Duodenal mucosa (tissue), 2 donors: ENCODE data around the gene HOXC10.

Experiments used
- H3K27ac ChIP-seq: one replicate; pipeline ENCODE4 v1.7.0; 2013; ENCODE audit warnings: low read depth, low read length
- H3K27me3 ChIP-seq, 2 donors: one replicate each; pipeline ENCODE4 v1.7.0; 2013; ENCODE audit warnings: low read length in 2 of 2, control low read depth in 1 of 2; ENCODE audit not compliant: insufficient read depth in 2 of 2, control insufficient read depth in 1 of 2
- H3K36me3 ChIP-seq, 2 donors: one replicate each; pipeline ENCODE4 v1.7.0; 2013; ENCODE audit warnings: low read length in 2 of 2, control low read depth in 1 of 2; ENCODE audit not compliant: insufficient read depth in 2 of 2, control insufficient read depth in 1 of 2
- H3K4me1 ChIP-seq, 2 donors: one replicate each; pipeline ENCODE4 v1.7.0; 2013; ENCODE audit warnings: low read length in 2 of 2, control low read depth in 1 of 2; ENCODE audit not compliant: insufficient read depth in 2 of 2, control insufficient read depth in 1 of 2
- H3K4me3 ChIP-seq, 2 donors: one replicate each; pipeline ENCODE4 v1.7.0; 2013; ENCODE audit warnings: low read length in 2 of 2, low read depth in 1 of 2
- H3K9ac ChIP-seq, 2 donors: one replicate each; pipeline ENCODE4 v1.7.0; 2013; ENCODE audit warnings: low read length in 2 of 2, low read depth in 1 of 2
- H3K9me3 ChIP-seq, 2 donors: one replicate each; pipeline ENCODE4 v1.7.0; 2013; ENCODE audit warnings: low read length in 2 of 2, control low read depth in 1 of 2; ENCODE audit not compliant: control insufficient read depth in 1 of 2

Gene HOXC10

GRCh38 chr12:53994264-53995001 lies 9.5 kb downstream of the HOXC10 start:
- Histone ChIP-seq H3K27ac (no peak overlapping the region), H3K4me1 (peaks cover 18 to 23% of the 10 kb centered on the region in 2 donors), H3K9ac (no peak overlapping the region), H3K9me3 (no peaks in the 10 kb centered on the region), H3K27me3 (peaks cover 91 to 100% of the 10 kb centered on the region in 2 donors), H3K4me3 (peak overlapping the region in 1 of 2 donors; percentile 70), H3K36me3 (no peaks in the 10 kb centered on the region)

- no peaks in the 10 kb centered on the region for H3K36me3 ChIP-seq
- no peak overlapping the region for H3K9ac ChIP-seq
- H3K27ac ChIP-seq, result no peak overlapping the region
- H3K27me3 ChIP-seq, result peaks cover 92 to 100% of the 10 kb centered on the region in 2 donors
- H3K4me1 ChIP-seq, result peaks cover 16 to 21% of the 10 kb centered on the region in 2 donors
- no peaks in the 10 kb centered on the region for H3K9me3 ChIP-seq
- H3K4me3 ChIP-seq, result peak overlapping the region; percentile 70 to 73
Measured at GRCh38 chr12:53995002-53995377, 10.0 kb downstream of the HOXC10 start.

DNA sequence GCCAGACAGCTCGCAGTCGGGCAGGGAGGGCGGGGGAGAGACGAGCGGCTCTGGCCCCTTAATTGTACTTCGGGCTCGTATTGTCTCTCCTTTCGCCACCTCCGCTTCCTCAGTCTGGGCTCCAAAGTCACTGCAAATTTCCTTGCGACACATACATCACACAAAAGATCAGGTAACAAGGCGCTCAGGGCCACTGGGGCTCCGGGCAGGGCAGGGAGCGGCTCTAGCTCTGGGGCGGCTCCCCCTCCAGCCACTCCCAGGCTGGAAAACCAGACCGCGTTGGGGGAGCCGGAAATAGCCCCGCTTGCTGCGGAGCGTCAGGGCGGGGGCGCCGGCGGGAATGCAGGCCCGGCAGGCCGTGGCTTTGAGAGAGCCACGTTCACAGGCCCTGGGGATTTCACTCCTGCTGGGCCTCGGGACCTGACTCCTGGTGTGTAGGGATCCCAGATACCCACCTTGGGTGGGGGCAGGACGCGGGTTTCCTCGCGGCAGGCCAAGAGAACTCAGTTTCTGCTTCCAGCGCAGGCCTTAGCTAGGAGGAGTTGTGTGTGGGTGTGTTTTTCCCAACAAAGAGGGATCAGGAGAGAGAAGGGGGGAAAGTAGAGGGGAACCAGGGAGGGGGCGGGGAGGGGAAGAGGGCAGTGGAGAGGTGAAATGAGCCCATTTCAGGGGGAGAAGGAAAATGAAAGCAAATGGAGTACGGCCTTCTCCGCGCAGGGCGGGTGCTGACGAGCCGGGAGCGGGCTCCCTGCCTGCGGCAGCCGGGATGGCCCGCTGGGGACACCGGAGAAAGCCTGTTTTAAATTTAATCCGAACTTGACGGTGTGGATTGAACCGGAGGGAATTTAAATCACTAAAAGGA lies 10.7 kb downstream of the HOXC10 start:
- Histone ChIP-seq H3K9ac (peak overlapping the region; percentile 54 to 59), H3K27ac (no peak overlapping the region), H3K4me3 (peak overlapping the region; percentile 70 to 73), H3K9me3 (no peaks in the 10 kb centered on the region), H3K27me3 (peaks cover 92 to 100% of the 10 kb centered on the region in 2 donors), H3K4me1 (peaks cover 16 to 21% of the 10 kb centered on the region in 2 donors), H3K36me3 (no peaks in the 10 kb centered on the region)

DNA sequence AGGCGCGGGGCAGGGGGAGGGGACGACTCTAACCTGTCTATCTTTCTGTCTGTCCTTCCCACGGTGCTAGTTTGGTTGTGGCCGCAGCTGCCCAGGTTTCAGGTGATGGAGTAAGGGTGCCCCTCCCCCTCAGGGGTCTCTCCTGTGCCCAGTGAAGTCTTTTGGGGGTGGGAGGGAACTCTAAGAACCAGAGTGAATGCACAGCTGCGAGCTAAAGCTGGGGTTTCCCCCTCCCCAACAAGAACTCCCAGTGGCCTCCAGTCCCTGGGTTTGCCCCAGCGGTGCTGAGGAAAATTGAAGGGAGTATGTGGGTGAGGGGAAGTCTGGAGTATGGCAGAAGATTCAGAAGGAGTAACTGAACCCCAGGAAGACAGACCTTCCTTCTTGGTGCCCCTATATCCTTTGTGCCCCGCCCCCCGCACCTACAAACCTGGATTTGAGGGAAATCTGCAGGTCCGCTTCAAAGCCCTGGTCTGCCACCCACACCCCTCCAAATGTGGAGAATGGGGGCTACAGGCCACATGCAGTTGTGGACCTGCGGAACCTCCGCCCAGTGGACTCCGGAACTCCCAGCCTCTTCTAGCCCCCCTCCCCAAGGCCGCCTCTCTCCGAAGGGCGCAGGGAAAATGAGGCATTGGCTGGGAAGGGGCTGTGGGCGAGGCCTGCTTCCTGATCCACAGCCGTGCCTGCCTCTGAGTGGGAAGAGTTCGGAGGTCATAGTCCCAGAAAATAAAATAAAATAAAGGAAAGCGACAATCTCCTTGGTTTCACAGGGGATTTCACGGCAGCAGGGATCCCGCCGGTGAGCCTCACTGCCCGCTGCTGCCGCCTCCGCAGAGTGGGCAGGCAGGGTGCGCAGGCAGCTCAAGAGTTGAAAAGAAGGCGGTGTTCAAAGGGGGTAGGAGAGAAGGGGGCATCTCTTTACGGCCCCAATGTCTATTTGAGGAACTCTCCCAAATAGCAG lies 11.6 kb downstream of the HOXC10 start:
- Histone ChIP-seq H3K4me1 (peaks cover 16 to 21% of the 10 kb centered on the region in 2 donors), H3K27ac (no peak overlapping the region), H3K9me3 (no peaks in the 10 kb centered on the region)

GRCh38 chr12:53997204-53998109 lies 12.5 kb downstream of the HOXC10 start:
- Histone ChIP-seq H3K4me1 (peaks cover 16 to 21% of the 10 kb centered on the region in 2 donors), H3K36me3 (no peaks in the 10 kb centered on the region), H3K27me3 (peaks cover 92 to 100% of the 10 kb centered on the region in 2 donors), H3K9ac (no peak overlapping the region), H3K4me3 (no peak overlapping the region), H3K9me3 (no peaks in the 10 kb centered on the region), H3K27ac (peak overlapping the region; percentile 14)

More for the DNA sequence above, 11.6 kb downstream of the HOXC10 start:
- H3K9ac ChIP-seq, result peak overlapping the region in 1 of 2 donors; percentile 54
- peaks cover 92 to 100% of the 10 kb centered on the region in 2 donors for H3K27me3 ChIP-seq
- H3K36me3 ChIP-seq, result no peaks in the 10 kb centered on the region
- H3K4me3 ChIP-seq, result peak overlapping the region; percentile 70 to 73

- H3K9me3 ChIP-seq, result no peaks in the 10 kb centered on the region
- H3K36me3 ChIP-seq, result no peaks in the 10 kb centered on the region
- H3K27me3 ChIP-seq, result peaks cover 92 to 100% of the 10 kb centered on the region in 2 donors
- no peak overlapping the region for H3K9ac ChIP-seq
- H3K27ac ChIP-seq, result no peak overlapping the region
- peaks cover 16 to 21% of the 10 kb centered on the region in 2 donors for H3K4me1 ChIP-seq
- H3K4me3 ChIP-seq, result no peak overlapping the region
Measured at GRCh38 chr12:53998110-53998899, 13.4 kb downstream of the HOXC10 start.

DNA sequence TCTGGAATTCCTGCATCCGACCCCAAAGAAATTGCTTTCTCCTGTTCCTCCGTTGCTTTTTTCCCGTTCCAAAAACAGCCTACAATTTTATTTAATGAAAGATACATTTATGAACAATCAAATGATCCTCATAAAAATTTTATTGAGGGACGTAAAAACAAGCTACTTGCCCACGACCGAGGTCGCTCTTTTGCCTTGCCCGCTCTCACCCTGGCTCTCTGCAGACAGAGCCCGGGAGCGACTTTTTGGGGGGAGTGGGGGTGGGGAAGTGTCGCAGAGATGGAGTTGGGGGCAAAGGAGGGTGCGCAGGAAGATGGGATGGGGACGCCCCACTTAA lies 13.9 kb downstream of the HOXC10 start:
- Histone ChIP-seq H3K4me3 (no peak overlapping the region), H3K9me3 (no peaks in the 10 kb centered on the region), H3K36me3 (no peaks in the 10 kb centered on the region), H3K27ac (no peak overlapping the region), H3K9ac (no peak overlapping the region), H3K4me1 (peaks cover 16 to 21% of the 10 kb centered on the region in 2 donors), H3K27me3 (peaks cover 91 to 99% of the 10 kb centered on the region in 2 donors)

- H3K4me1 ChIP-seq, result peaks cover 15% of the 10 kb centered on the region in 2 donors
- no peaks in the 10 kb centered on the region for H3K36me3 ChIP-seq
- no peak overlapping the region for H3K9ac ChIP-seq
- peak overlapping the region; percentile 13 for H3K27ac ChIP-seq
- peaks cover 91 to 99% of the 10 kb centered on the region in 2 donors for H3K27me3 ChIP-seq
- peak overlapping the region in 1 of 2 donors; percentile 45 for H3K4me3 ChIP-seq
- H3K9me3 ChIP-seq, result no peaks in the 10 kb centered on the region
Measured at GRCh38 chr12:53999559-54000115, 14.7 kb downstream of the HOXC10 start.
